Activated CD8-positive, alpha-beta memory T cell treated with anti-CD3 and anti-CD28 coated beads for 36 hours (primary cell): Measurements from ENCODE around the gene LZTS2. TPM values are rescaled to one million over a fixed set of nuclear protein-coding genes. Genes with fewer than 3 reads are reported as not detected.
"Not testable (repeated sequence)": the region's sequence is repeated elsewhere in the genome, so short reads cannot be mapped to it uniquely, and the experiment has no call there.

Experiments
- CTCF ChIA-PET: fragments of 350-600 bp; sonication (Branson Sonifier 250); formaldehyde crosslinking; loops from one replicate; lab custom pipeline; 2021; ENCODE audit warnings: antibody characterized with exemption; lab: Charles Lee
- POLR2A ChIA-PET: fragments of 350-600 bp; sonication (Branson Sonifier 250); formaldehyde crosslinking; loops from one replicate; lab custom pipeline; 2021; ENCODE audit warnings: antibody characterized with exemption; lab: Charles Lee
- total RNA-seq, 2 experiments: library from RNA; stranded (reverse); gene quantifications; one replicate each; pipeline ENCODE4 v1.2.3, GENCODE V29; 2021

Gene LZTS2
- total RNA-seq, 2 experiments from 2014 or later, result 14.2 to 14.8 TPM

DNA sequence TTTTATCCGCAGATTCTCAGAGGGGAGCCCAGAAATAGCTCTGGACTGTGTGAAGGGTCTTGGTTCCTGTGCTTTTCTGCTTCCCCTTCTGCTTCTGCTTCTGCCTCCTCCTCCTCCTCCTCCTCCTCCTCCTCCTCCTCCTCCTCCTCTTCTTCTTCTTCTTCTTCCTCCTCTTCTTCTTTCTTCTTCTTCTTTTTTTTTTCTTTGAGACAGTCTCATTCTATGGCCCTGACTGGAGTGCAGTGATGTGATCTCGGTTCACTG, 19.8 kb downstream of the LZTS2 start:
- CTCF ChIA-PET, result interaction anchor here (0.6 to 3.0 kb wide), 16 partner anchors 8 to 122 kb away, joined by 3 to 23 read pairs (median 5); partner anchors contain the start of genes KAZALD1, PDZD7 and SFXN3
- POLR2A ChIA-PET, result no interaction called here

DNA sequence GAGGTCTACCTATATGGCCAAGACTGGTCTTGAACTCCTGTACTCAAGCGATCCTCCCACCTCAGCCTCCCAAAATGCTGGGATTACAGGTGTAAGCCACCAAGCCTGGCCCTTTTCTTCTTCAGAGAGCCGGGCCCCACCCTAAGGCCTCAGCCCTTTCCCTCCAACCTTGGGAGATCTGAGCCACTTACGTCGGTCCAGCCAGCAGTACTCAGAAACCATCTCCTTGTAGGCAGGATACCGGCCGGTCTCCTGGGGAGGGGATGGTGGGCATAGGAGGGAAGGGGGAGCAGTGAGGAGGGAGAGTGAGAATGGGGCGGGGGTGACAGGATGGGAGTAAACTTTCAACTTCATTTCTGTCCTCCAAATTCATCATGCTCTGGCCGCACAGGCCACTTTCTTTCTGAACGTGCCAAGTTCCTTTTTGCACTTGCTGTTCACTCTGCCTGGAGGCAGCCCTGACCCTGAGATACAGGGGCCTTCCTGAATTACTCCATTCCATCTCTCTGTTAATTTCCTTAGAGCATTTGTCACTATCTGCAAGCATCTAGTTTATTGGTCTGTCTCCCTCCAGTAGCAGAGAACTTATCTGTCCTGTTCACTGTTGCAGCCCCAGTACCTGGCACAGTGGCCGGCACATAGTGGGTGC, 20.9 kb downstream of the LZTS2 start:
- ChIA-PET CTCF (interaction anchor here (2.6 to 3.0 kb wide), 2 partner anchors 22 to 30 kb away, joined by 11 to 23 read pairs; no protein-coding TSS in a partner anchor), POLR2A (no interaction called here)

DNA sequence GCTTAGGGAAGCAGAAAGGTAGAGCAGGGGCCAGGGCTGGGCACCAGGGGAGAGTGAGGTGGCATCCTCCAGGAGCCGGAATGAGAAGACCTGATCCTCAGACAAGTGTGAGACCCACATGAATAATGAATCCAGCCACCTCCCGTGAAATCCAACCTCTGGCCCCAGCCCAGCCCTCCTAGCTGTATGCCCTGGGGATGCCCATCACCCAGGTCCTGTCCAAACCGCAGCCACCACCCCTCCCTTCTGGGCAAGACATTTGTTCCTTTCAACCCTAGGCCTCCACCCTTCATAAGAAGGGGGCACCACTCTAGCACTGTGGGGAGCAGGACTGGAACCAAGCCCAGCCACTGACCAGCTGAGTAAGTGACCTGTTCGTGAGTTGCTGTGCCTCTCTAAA, 21.6 kb downstream of the LZTS2 start:
- ChIA-PET CTCF (no interaction called here), POLR2A (no interaction called here)

DNA sequence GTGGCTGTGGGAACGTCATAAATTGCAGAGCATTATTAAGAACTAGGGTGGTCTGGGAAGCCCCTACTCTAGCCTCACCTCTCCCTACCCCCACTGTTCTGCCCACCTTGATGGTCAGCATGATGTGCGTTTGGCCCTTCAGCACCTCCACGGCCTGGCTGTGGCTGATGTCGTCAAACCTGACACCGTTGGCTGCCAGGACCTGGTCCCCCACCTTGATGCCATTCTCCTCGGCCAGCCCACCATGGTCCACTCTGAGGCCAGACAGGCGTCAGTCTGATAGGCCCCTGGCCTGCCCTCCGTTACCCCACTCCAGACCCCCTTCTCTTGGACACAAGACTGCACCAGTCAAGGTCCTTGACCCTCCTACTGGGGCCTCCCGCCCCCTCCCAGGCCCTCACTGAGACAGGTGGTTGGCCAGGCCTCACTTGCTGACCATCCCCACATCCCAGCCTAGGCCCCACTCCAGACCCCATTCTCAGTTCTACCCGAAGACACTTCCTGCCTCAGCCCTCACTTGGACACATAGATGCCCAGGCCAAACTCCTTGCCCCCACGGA, 22.2 kb downstream of the LZTS2 start:
- POLR2A ChIA-PET, result no interaction called here
- CTCF ChIA-PET, result no interaction called here

DNA sequence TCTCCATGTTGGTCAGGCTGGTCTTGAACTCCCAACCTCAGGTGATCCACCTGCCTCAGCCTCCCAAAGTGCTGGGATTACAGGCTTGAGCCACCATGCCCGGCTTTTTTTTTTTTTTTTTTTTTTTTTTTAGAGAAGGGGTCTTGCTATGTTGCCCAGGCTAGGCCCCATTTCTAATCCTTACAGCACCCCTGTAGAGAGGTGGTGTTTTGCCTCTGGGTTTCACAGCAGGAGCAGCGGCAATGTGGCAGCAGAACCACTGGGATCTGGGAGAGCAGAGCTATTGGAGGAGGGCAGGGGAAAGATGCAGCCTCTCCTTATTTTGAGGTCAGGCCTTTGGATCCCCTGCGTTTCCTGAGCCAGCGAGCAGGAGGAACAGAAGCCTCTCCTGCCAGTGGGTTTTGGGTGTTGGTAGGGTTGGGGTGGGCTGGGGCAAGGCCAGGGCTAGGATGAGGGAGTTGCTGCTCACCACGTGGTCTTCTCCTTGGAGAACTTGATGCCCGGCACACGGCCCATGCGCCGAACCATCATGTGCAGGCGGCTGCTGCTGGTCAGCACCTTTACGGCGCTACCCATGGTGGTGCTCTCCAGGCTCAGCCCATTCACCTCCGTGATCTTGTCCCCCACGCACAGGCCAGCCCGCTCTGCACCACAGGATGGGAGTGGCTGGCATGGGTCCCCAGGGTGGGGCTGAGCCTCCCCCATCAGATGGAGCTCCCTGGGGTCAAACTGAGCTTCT, 23.5 kb downstream of the LZTS2 start:
- ChIA-PET CTCF (interaction anchor here (1.0 to 1.8 kb wide), 2 partner anchors 9 to 24 kb away, joined by 3 to 5 read pairs; partner anchors contain the start of gene LZTS2), POLR2A (no interaction called here)

DNA sequence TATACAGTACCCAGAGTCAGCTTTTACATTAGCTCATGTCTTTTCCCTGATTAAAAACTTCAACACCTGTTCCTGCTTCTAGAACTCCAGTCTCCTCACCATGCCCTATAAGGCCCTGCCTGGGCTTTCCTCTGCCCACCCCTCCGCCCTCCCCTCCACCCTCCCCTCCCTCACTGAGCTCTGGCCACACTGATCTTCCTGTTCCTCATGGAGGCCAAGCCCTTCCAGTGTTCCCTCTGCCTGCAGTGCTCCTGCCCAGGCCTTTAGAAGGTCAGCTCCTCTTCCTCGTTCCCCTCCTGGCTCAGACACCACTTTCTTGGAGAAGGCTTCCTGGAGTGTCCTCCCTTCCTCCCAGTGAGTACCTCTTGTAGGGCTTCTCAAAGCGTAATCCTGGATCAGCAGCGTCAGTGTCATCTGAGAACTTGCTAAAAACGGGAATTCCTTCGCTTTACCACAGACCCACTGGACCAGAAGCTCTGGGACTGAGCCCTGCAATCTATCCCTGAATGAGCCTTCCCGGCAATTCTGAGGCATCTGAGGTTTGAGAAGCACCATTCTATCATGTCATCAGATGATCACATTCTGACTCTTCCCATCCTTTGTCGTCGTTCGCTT, 27.6 kb downstream of the LZTS2 start:
- CTCF ChIA-PET, result interaction anchor here (0.6 to 7.5 kb wide), 8 partner anchors 8 to 115 kb away, joined by 3 to 46 read pairs (median 4); partner anchors contain the start of gene LZTS2
- POLR2A ChIA-PET, result no interaction called here

DNA sequence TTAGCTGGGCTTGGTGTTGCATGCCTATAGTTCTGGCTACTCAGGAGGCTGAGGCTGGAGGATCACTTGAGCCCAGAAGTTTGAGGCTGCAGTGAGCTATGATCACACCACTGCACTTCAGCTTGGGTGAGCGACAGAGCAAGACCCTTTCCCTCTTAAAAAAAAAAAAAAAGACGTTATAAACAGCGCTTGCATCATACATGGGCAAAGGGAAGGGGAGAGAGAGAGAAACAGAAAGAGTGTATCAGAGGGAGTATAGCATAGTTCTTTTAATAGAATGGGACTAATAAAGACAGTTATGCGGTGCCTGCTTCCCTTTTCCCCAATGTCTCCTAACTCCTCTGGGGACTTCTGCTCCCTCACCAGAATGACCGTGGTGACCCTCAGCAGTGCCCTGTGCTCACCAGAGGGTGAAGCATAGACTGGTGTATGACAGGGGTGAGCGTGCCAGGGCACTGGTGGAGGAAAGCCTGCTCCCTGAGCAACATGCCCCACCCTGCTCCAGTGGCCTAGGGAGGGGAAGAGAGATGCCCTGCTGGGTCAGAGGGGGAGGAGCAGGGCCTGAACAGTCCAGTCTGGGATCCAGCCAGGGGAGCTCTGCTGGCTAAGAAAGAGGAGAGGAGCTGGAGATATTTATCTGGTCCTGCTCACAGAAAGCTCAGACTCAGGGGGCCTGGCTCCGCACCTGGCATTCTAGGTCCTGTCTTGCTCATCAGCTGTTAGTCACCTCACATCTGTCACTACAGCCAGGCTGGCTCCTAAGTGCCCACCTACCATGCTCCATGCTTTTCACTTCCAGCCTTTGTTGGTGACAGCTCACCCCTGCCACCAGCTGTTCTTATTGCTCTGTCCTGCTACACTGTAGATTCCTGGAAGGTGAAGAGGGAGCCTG, 29.1 kb downstream of the LZTS2 start:
- POLR2A ChIA-PET, result no interaction called here
- CTCF ChIA-PET, result interaction anchor here (0.7 to 7.5 kb wide), 7 partner anchors 10 to 31 kb away, joined by 3 to 46 read pairs (median 7); partner anchors contain the start of gene LZTS2

DNA sequence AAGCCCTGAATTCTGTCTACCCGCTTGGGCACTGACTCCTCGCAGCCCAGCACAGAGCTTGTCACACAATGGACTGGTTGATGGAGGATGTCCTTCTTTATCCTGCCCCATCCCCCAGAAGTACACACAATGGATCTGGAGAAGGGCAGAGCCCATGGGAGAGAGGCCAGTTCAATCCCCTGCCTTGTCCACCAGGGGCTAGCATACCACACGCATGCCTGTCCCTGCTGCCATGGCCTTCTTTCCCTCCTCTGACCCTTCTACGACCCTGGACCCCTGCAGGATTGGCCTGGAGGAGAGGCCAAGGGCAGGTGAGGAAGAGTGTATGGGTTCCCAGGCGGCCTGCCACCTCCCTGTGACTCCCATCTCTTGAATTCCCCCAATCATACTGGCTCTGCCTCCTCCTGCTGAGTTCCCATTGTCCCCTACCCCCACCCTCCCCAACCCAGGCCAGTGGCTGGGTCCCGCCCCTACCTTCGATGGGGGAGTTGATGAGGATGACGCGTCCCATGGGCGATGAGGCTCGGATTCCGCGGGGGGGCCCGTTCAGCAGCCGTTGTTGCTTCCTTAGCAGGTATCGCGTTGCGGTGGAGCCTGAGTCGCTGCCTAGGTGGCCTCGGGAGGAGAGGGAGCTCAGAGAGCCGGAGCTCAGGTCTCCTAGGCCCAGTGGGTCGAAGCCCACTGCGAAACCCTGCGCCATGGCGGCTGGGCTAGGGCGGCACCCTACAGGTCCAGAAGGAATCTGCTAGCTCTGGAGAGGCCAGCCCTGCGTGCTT, 30.1 kb downstream of the LZTS2 start:
- ChIA-PET CTCF (interaction anchor here (0.7 to 7.5 kb wide), 7 partner anchors 10 to 32 kb away, joined by 4 to 46 read pairs (median 9); partner anchors contain the start of gene LZTS2), POLR2A (no interaction called here)

- CTCF ChIA-PET, result interaction anchor here (1.0 to 7.5 kb wide), 9 partner anchors 9 to 33 kb away, joined by 4 to 46 read pairs (median 9); partner anchors contain the start of genes KAZALD1 and LZTS2
- POLR2A ChIA-PET, result interaction anchor here (0.6 to 2.2 kb wide), 3 partner anchors 12 to 34 kb away, joined by 3 to 10 read pairs (median 5); no protein-coding TSS in a partner anchor
Observed at GRCh38 chr10:101030496-101031127, 31.0 kb downstream of the LZTS2 start.

DNA sequence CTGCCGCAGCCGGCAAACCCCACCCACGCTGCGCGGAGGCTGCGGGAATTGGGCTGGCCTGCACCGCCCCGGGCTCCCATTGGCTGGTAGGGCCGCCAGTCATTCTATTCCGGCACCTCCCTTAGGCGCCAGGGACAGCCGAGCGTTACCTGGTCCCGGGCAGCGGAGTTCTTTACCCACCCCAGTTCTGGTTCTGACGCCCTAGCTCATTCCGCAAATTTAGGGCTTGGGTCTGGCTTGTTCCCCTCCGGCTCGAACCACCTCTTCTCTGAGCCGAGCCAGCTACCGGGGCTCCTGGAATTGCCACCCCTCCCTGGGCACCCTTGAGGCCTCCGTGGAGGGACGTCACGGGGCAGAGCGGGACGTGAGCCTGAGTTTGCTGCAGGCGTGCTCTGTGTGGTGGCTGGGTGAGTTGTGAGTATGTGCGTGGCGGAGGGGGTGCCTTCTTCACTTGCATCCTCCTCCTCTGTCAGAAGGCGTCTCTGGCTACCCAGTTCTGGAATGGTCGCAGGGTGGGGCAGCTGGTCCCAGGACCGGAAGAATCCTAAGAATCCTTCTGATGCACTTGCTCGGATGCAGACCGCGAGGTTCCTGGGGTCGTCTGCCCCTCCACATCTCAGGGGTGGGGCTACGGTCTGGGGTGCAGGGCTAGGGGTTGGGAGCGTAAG, 31.7 kb downstream of the LZTS2 start, which contains the start of the genes PDZD7 and SFXN3:
PDZD7 (minus strand) TSS at position 2 of the 668 bp plus-strand sequence. CDS start 910 bp downstream, outside the sequence.
SFXN3 (plus strand) TSS at position 107 of the 668 bp plus-strand sequence. CDS start 3,461 bp downstream, outside the sequence.
- CTCF ChIA-PET, result interaction anchor here (0.9 to 7.5 kb wide), 13 partner anchors 8 to 43 kb away, joined by 3 to 46 read pairs (median 7); partner anchors contain the start of genes KAZALD1 and LZTS2
- POLR2A ChIA-PET, result interaction anchor here (0.6 to 2.2 kb wide), 3 partner anchors 12 to 34 kb away, joined by 3 to 10 read pairs (median 5); no protein-coding TSS in a partner anchor

- ChIA-PET POLR2A (interaction anchor here (2.2 kb wide), 1 partner anchor 11 kb away, joined by 10 read pairs; no protein-coding TSS in a partner anchor), CTCF (interaction anchor here (0.9 to 7.5 kb wide), 11 partner anchors 10 to 44 kb away, joined by 3 to 46 read pairs (median 7); partner anchors contain the start of genes KAZALD1 and LZTS2)
Observed at GRCh38 chr10:101031796-101032636, 32.4 kb downstream of the LZTS2 start.

- ChIA-PET CTCF (interaction anchor here (1.0 to 7.5 kb wide), 9 partner anchors 10 to 35 kb away, joined by 3 to 46 read pairs (median 8); partner anchors contain the start of genes KAZALD1 and LZTS2), POLR2A (no interaction called here)
Observed at GRCh38 chr10:101032637-101033224, 33.1 kb downstream of the LZTS2 start.

GRCh38 chr10:101033276-101033675, 33.7 kb downstream of the LZTS2 start:
- ChIA-PET POLR2A (no interaction called here), CTCF (interaction anchor here (0.6 to 7.5 kb wide), 5 partner anchors 14 to 35 kb away, joined by 3 to 46 read pairs (median 8); partner anchors contain the start of genes KAZALD1 and LZTS2)

GRCh38 chr10:101034404-101034803, 34.8 kb downstream of the LZTS2 start:
- CTCF ChIA-PET, result interaction anchor here (0.8 to 1.4 kb wide), 4 partner anchors 15 to 127 kb away, joined by 3 to 6 read pairs (median 4); partner anchors contain the start of gene KAZALD1
- POLR2A ChIA-PET, result not testable (repeated sequence)
